KMS-11 (cell line): Measurements from ENCODE around the gene LMX1A.

ENCODE experiments used
- H2AFZ ChIP-seq: fragments of 200-600 bp; sonication (generic); 2 replicates; pipeline ENCODE4 v1.6.1; 2016; ENCODE audit warnings: antibody characterized with exemption, mixed run types, low read depth
- H3K27ac ChIP-seq: fragments of 200-600 bp; sonication (generic); 2 replicates; pipeline ENCODE4 v1.6.1; 2016; ENCODE audit warnings: mild to moderate bottlenecking, mixed run types
- H3K27me3 ChIP-seq: fragments of 200-600 bp; sonication (generic); 2 replicates; pipeline ENCODE4 v1.6.1; 2017; ENCODE audit warnings: mild to moderate bottlenecking, low read depth, mixed run types, moderate library complexity; ENCODE audit not compliant: insufficient read depth
- H3K36me3 ChIP-seq: fragments of 200-600 bp; sonication (generic); 2 replicates; pipeline ENCODE4 v1.6.1; 2017; ENCODE audit warnings: mild to moderate bottlenecking, mixed run types; ENCODE audit not compliant: insufficient read depth
- H3K4me1 ChIP-seq: fragments of 200-600 bp; sonication (generic); 2 replicates; pipeline ENCODE4 v1.6.1; 2016; ENCODE audit warnings: mild to moderate bottlenecking, low read depth, mixed run types; ENCODE audit not compliant: poor library complexity, severe bottlenecking
- H3K4me2 ChIP-seq: fragments of 200-600 bp; sonication (generic); 2 replicates; pipeline ENCODE4 v1.7.0; 2016; ENCODE audit warnings: mild to moderate bottlenecking, mixed run types
- H3K4me3 ChIP-seq: fragments of 200-600 bp; sonication (generic); IDR thresholded peaks from 2 replicates; pipeline ENCODE4 v1.6.1; 2017; ENCODE audit warnings: low read depth, low read length, mixed read lengths; ENCODE audit not compliant: insufficient read depth
- H3K79me2 ChIP-seq: fragments of 200-600 bp; sonication (generic); 2 replicates; pipeline ENCODE4 v1.6.1; 2016; ENCODE audit warnings: low read depth, mixed run types; ENCODE audit not compliant: insufficient read depth
- H3K9ac ChIP-seq: fragments of 200-600 bp; sonication (generic); 2 replicates; pipeline ENCODE4 v1.6.1; 2016; ENCODE audit warnings: mild to moderate bottlenecking, mixed run types
- H4K20me1 ChIP-seq: fragments of 200-600 bp; sonication (generic); 2 replicates; pipeline ENCODE4 v1.6.1; 2016; ENCODE audit warnings: mild to moderate bottlenecking, mixed run types; ENCODE audit not compliant: insufficient read depth
- CTCF ChIP-seq: fragments of 200-600 bp; sonication (generic); conservative IDR thresholded peaks from 2 replicates; pipeline ENCODE4 v1.6.1; 2017; ENCODE audit warnings: low read depth, mild to moderate bottlenecking, antibody characterized with exemption, low read length, moderate library complexity, mixed read lengths

Gene LMX1A

GRCh38 chr1:165395901-165396300, 39.4 kb upstream of the LMX1A start:
- Histone ChIP-seq H3K27ac (no peak overlapping the region), H3K79me2 (no peaks in the 10 kb centered on the region), H3K9ac (no peak overlapping the region), H3K27me3 (peaks cover 21% of the 10 kb centered on the region), H3K4me3 (no peak overlapping the region), H4K20me1 (no peaks in the 10 kb centered on the region), H3K4me1 (peaks cover 19% of the 10 kb centered on the region), H2AFZ (no peak overlapping the region), H3K4me2 (no peak overlapping the region), H3K36me3 (no peaks in the 10 kb centered on the region)
- no peak for TF ChIP-seq CTCF

GRCh38 chr1:165395478-165395877, 39.0 kb upstream of the LMX1A start:
- no peak for TF ChIP-seq CTCF
- Histone ChIP-seq H3K9ac (no peak overlapping the region), H4K20me1 (no peaks in the 10 kb centered on the region), H3K27me3 (peaks cover 21% of the 10 kb centered on the region), H2AFZ (no peak overlapping the region), H3K36me3 (no peaks in the 10 kb centered on the region), H3K4me3 (no peak overlapping the region), H3K4me1 (peaks cover 19% of the 10 kb centered on the region), H3K4me2 (no peak overlapping the region), H3K27ac (no peak overlapping the region), H3K79me2 (no peaks in the 10 kb centered on the region)

GRCh38 chr1:165392634-165393571, 36.4 kb upstream of the LMX1A start:
- no peak overlapping the region for H3K9ac ChIP-seq
- no peaks in the 10 kb centered on the region for H4K20me1 ChIP-seq

GRCh38 chr1:165389609-165390008, 33.1 kb upstream of the LMX1A start:
- Histone ChIP-seq H3K36me3 (no peaks in the 10 kb centered on the region), H2AFZ (no peak overlapping the region), H3K4me2 (no peak overlapping the region), H3K4me1 (peaks cover 19% of the 10 kb centered on the region), H3K4me3 (no peak overlapping the region), H4K20me1 (no peaks in the 10 kb centered on the region), H3K79me2 (no peaks in the 10 kb centered on the region), H3K27ac (no peak overlapping the region), H3K27me3 (peaks cover 12% of the 10 kb centered on the region), H3K9ac (no peak overlapping the region)
- no peak for TF ChIP-seq CTCF

More at GRCh38 chr1:165392634-165393571, 36.4 kb upstream of the LMX1A start:
- Histone ChIP-seq H3K36me3 (no peaks in the 10 kb centered on the region), H3K4me3 (peak overlapping the region; percentile 90), H3K4me2 (peak overlapping the region; percentile 58), H2AFZ (peak overlapping the region; percentile 11; the same call in 1 of the 2 replicates), H3K27ac (no peak overlapping the region), H3K79me2 (no peaks in the 10 kb centered on the region), H3K27me3 (peaks cover 21% of the 10 kb centered on the region), H3K4me1 (peaks cover 19% of the 10 kb centered on the region)
- TF ChIP-seq CTCF = peak; percentile 100
